Hindlimb muscle (tissue), 1 donor: ENCODE measurements around the gene RUFY2. TPM values are rescaled to one million over a fixed set of nuclear protein-coding genes. Genes with fewer than 3 reads are reported as not detected.

ENCODE experiments used
- DNase-seq: peaks from one replicate; pipeline ENCODE4 v3.0.0-alpha.2; 2013
- polyA plus RNA-seq: library from polyadenylated mRNA; unstranded; fragments of 120-200 nt; gene quantifications from one replicate; pipeline ENCODE4 v1.2.1, GENCODE V29; 2013; ENCODE audit not compliant: insufficient read length

The RUFY2 gene
- polyA plus RNA-seq, 1 donor, result 19.5 TPM

GRCh38 chr10:68364101-68364886 is 42.8 kb downstream of the RUFY2 start:
- peak; percentile 32 for DNase-seq

- DNase-seq, result no peak
Observed at GRCh38 chr10:68362590-68362989, 44.5 kb downstream of the RUFY2 start.

- no peak for DNase-seq
Observed at GRCh38 chr10:68359189-68359588, 47.9 kb downstream of the RUFY2 start.

DNA sequence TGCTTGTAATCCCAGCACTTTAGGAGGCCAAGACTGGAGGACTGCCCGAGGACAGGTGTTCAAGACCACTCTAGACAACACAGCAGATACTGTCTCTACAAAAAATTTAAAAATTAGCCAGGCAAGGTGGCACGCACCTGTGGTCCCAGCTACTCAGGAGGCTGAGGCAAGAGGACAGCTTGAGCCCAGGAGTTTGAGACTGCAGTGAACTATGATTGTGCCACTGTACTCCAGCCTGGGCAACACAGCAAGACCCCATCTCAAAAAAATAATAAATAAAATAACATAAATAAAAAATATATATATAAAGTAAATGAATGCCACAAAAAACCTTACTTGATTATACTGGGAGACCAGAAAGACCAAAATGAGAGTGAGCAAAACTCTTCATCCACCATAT is 53.5 kb downstream of the RUFY2 start:
- no peak for DNase-seq

DNA sequence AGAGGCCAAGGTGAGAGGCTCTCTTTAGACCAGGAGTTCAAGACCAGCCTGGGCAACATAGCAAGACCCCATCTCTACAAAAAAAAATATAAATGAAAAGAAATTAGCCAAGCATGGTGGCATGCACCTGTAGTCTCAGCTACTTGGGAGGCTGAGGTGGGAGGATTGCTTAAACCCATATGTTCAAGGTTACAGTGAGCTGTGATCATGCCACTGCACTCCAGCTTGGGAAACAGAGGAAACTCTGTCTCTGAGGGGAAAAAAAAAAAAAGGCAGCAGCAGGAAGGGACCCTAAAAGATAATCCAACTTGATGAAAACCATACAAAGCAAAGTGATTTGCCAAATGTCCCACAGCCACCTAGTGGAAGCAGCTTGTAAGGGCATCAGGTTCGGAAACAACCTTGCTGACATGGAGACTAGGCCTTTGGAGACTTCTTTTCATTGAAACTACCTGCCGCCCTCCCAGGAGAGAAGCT is 58.8 kb downstream of the RUFY2 start:
- DNase-seq, result no peak

DNA sequence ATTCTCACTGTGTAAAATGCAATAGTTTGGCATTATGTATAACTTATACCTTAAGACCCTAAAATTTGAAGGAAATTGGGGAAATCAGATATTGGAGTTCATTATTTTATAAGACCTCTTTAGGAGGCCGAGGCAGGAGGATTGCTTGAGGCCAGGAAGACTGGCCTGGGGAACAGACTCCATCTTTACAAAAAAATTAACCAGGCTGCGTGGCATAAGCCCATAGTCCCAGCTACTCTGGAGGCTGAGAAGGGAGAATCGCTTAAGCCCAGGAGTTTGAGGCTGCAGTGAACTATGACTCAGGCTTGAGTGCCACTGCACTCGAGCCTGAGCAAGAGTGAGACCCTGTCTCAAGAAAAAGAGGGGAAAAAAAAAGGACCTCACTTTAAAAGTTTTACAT is 60.3 kb downstream of the RUFY2 start:
- no peak for DNase-seq

DNA sequence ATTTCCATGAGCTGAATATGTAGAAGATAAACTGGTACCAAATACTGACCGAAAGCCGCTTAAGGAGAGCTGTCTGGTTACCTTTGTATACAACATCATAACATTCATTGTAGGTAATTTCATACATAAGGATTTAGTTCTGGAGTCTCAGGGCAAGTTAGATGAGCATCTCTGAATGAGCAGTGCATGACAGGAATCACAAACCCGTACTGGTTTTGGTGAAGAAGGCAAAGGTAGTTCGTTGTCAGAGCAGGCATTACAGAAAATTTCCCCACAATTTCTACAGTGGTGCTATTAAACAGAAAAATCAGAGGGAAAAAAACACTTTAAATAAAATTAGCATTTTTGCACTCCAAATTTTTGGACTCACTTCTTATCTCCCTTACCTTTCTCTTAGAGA is 61.5 kb downstream of the RUFY2 start:
- no peak for DNase-seq

GRCh38 chr10:68342909-68343516 is 64.1 kb downstream of the RUFY2 start:
- DNase-seq, result no peak

DNA sequence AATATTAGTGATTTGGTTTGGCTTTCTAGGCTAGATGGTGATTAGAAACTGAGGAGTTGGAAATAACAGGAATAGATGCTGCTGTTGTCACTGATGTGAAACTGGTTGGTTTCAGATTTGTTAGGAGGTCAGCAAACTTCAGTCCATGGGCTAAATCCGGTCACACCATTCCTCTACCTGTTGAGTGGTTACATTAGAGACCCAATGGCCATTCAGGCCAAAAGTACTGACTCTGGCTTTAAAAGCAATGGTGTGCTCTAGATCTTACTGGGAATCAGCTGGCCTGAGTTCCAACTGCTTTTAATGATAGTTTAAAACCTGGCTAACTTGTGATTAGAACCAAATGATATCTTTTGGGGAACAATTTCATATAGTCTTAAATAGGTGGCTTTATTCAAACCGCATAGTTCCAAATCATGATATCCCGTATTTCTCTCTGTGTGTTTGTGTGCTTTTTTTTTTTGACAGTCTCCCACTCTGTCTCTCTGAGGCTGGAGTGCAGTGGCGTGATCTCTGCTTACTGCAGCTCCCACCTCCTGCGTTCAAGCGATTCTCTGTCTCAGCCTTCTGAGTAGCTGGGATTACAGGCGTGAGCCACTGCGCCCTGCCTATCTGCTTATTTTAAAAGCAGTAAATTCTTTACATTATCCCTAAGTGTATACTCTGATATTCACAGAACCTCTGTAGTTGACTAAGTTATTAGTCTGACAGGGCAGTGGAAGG is 66.6 kb downstream of the RUFY2 start:
- no peak for DNase-seq

DNA sequence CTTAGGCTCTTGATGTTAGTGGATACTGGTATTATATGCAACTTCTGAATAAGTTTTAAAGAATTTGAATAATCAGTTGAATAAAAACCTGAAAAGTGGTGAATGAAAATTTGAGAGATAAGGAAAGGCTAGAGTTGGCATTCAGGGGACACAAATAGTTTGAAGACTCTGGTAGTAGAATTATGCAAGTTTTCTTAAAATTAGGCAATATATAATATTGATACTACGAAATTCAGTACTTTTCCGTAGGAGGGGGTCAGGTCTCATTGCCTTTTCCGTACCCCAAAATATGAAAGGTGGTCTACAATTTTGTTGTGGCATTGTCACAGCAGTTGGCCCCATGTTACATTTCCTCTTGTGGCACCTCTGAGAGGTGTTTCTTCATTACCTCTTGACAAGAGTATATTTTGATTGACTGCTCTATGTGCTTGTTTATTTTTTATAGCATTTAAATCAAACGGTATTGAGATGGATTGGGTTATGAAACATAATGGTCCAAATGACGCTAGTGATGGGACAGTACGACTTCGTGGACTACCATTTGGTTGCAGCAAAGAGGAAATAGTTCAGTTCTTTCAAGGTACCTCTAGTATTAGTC is 70.2 kb downstream of the RUFY2 start:
- no peak for DNase-seq

GRCh38 chr10:68334672-68335467 is 72.2 kb downstream of the RUFY2 start:
- DNase-seq, result no peak

DNA sequence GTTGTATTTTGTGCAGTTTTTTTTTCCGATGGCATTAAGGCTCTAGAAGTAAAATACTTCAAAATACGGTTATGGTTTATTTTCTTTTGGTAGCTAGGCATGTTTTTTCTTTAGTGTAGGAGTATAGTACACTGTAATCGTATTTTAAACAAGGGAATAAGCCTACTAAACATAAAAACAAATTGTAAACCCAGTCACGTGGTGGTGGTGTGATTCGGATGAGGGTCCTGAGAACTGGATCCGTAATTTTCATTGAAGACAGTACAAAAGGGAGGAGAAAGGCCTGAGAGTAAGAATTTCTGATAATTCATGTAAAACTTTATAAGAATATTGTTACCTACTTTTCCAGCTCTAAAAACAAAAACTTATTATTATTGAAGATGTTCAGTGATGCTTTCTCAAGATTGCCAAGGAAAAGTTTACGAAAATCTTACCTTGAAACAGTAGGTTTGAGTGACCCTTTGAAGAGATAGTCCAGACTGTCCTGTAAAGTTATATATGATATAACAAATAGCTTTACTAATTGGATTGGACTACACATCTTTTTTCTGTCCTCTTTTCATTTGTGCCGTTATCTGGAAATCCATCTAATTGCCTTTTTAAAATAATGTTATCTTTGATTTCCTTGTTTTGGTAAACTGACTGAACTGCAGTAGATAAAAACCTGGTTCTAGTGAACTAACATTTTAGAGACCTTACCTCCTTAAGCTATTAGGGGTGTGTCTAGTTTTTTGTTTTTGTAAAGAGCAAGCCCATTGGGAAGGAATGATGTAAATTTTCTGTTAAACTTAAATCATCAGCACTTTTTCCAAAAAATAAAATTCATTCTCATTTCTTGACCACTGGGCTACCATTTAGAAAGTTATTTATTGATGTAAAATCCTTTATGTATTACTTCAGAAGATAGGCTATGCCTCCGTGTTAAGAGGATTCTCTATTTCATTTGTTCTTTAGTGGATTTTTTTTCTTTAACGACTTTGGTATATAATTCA is 73.3 kb downstream of the RUFY2 start:
- no peak for DNase-seq

DNA sequence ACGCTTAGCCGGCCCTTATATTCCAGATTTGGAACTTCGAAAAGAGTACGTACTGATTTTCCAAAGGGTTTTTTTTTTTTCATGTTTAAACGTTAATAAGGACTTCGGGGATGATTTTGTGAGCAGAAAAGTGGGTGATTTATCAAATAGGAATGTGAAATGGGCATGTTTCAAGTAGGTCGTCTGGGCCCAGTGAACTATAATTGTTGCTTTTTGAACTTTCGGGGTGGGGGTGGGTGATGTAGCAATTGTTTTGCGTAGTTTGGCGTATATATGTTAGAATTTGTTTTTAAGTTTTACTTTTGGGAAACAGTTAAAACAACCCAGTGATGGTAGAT is 74.0 kb downstream of the RUFY2 start:
- peak; percentile 10 for DNase-seq

DNA sequence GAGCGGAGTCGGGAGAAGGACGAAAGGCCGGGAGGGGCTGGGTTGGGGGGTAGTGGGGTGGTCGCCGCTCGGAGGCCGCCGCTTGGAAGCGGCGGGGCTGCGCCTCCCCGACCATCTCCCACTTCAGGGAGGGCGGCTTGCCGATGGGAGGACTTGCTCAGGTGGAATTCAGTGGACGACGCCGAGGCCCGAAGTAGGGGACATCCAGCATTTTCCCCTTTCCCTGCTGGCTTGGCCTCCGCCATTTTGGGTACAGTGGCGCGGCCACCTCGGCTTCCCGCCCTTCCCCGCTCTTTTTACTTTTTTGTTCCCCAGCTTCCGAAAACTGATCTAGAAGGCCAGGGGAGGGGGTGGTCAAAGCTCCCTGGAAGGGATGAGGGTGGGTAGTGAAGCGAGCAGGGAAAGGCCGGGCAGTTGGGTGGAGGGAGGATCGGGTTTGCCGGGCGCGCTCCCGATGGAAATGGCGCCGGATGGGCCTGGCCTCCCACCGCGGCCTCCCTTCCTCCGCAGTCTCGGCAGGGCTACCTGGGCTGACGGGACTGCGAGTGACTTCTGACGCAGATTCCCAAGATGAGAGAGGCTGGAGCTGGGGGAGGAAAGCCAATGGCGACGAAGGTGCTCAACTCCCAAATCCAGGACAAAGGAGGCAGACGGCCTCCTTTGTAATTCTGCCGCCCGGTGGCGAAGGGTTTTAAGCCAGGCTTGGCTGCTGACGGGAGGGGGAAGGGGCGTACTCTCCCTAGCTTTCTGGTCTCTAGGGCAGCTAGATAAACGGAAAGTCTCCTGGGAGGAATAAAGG is 74.6 kb downstream of the RUFY2 start, which contains the start of gene PBLD:
Gene PBLD (minus strand): TSS at position 670 of the 799 bp plus-strand sequence. CDS start 26,084 bp downstream, outside the sequence.
- DNase-seq, result peak; percentile 84

DNA sequence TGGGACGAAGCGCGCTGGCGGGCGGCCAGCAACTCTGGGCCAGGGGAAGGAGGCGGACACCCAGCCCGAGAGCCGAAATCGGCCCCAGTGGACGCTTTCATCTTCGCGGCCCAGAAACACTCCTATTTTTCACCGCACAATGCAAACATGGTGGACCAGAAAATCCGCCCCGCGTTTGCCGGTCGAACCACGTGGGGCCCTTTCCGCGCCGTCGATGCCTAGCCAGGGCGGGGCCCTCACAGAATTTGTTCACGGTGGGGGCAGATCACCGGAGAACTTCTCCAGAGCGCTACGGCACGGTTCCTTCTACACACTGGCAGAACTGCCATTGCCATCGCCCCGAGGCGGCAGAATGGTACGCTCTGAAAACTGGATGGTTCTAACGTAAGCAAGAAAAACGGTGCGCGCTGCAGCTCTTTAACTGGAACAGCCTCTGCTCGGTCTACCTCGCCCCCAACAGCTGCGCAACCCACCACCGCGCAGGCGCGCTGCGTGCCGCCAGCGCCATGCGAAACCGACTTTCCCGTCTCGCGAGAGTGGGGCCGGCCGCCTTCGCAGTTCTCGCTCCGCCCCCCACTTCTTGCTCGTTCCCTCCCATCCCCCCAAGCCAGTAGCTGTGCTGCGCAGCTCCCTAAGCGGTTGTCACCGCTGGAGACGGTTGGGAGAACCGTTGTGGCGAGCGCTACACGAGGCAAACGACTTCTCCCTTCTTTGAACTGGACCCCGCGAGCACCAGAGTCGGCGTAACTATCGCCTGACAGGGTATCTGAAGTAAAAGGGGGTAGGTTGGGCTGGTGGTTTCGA is 75.4 kb downstream of the RUFY2 start, which contains the start of gene HNRNPH3:
Gene HNRNPH3 (plus strand): TSS at position 610 of the 804 bp plus-strand sequence. CDS start 5,158 bp downstream, outside the sequence.
- DNase-seq, result peak; percentile 100

DNA sequence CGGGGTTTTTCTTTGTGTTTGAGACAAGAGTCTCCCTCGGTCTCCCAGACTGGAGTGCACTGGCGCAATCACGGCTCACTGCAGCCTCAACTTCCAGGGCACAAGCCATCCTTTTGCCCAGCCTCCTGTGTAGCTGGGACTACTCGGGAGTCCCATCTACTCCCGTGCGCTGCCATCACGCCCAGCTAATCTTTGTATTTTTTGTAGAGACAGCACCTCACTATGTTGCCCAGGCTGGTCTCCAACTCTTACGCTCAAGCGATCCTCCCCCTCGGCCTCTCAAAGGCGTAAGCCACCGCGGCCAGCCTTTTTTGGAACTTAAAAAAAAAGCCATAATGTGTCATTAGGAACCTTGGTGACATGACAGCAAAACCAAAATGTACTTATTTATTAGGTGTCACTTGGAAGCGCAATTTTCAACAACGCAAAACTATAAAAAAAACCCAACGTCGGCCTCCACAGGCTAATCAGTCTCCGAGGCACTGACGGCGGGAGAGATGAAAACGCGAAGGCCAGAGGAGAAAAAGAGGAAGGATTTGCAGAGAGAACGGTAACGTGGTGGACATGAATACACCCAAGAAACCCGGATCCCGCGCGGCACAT is 76.1 kb downstream of the RUFY2 start:
- peak; percentile 63 for DNase-seq

- DNase-seq, result no peak
Observed at GRCh38 chr10:68329506-68329861, 77.6 kb downstream of the RUFY2 start.
